HCT116 (cell line): ENCODE results near the gene DRAM1. TPM values are rescaled to one million over a fixed set of nuclear protein-coding genes. Genes with fewer than 3 reads are reported as not detected.

Experiments
- ATAC-seq: fragments of 200-7000 bp; cut with Tn5 transposase; 2 replicates; pipeline ENCODE4 v1.9.1; 2020; ENCODE audit warnings: mild to moderate bottlenecking, moderate library complexity
- BruUV-seq: library from RNA; stranded (reverse); fragments of 400-500 nt; replicated peaks from 2 replicates; lab custom pipeline; 2021; lab: Mats Ljungman, UMichigan
- CTCF ChIA-PET: fragments of 300-600 bp; sonication (Branson Sonifier 250); formaldehyde crosslinking; loops from one replicate; lab custom pipeline; 2021; ENCODE audit warnings: antibody characterized with exemption; lab: Charles Lee
- POLR2A ChIA-PET: fragments of 300-600, 350-600 bp; sonication (Branson Sonifier 250); formaldehyde crosslinking; loops from one replicate; lab custom pipeline; 2021; ENCODE audit warnings: antibody characterized with exemption; lab: Charles Lee
- RAD21 ChIA-PET, 2 experiments: fragments of 300-600 bp; sonication (Branson Sonifier 250); formaldehyde crosslinking; loops; one replicate each; lab custom pipeline; 2023; ENCODE audit warnings: low total read pairs in 2 of 2; ENCODE audit not compliant: uncharacterized antibody in 2 of 2, unreplicated experiment in 2 of 2, low non-redundant PET in 1 of 2; lab: Charles Lee
- DNase-seq: peaks from one replicate; pipeline ENCODE4 v3.0.0-alpha.2; 2010; ENCODE audit warnings: low read depth, low spot score
- H2AFZ ChIP-seq: fragments of 200-600 bp; shearing (Covaris generic), sonication (generic); 2 replicates; pipeline ENCODE4 v1.6.1; 2017; ENCODE audit warnings: low read depth, mixed run types, mixed read lengths, antibody characterized with exemption, low read length; ENCODE audit not compliant: poor library complexity, severe bottlenecking
- H3K27ac ChIP-seq: 2 replicates; pipeline ENCODE4 v1.5.1; 2012; ENCODE audit warnings: low read depth, low read length
- H3K27me3 ChIP-seq: fragments of 200-600 bp; sonication (generic); 2 replicates; pipeline ENCODE4 v1.6.1; 2016; ENCODE audit warnings: mixed run types, low read length, mixed read lengths; ENCODE audit not compliant: insufficient read depth
- H3K36me3 ChIP-seq, 2 experiments: fragments of 200-500 bp in 1 of 2; fragments of 200-600 bp in 1 of 2; sonication (Bioruptor generic) in 1 of 2; sonication (generic) in 1 of 2; 2 replicates each; pipeline versions ENCODE4 v1.5.1 to v1.6.1; 2014 to 2016; ENCODE audit warnings: low read length in 2 of 2, inconsistent platforms in 1 of 2, mixed read lengths in 1 of 2, mixed run types in 1 of 2; ENCODE audit not compliant: insufficient read depth in 2 of 2, control insufficient read depth in 1 of 2
- H3K4me1 ChIP-seq, 2 experiments: fragments of 200-600 bp in 1 of 2; sonication (generic) in 1 of 2; 2 replicates each; pipeline versions ENCODE4 v1.5.1 to v1.6.1; 2012 to 2017; ENCODE audit warnings: low read length in 2 of 2, inconsistent platforms in 1 of 2, mild to moderate bottlenecking in 1 of 2, mixed read lengths in 1 of 2, mixed run types in 1 of 2, moderate library complexity in 1 of 2; ENCODE audit not compliant: insufficient read depth in 2 of 2, control insufficient read depth in 1 of 2
- H3K4me2 ChIP-seq: fragments of 200-600 bp; sonication (generic); 2 replicates; pipeline ENCODE4 v1.6.1; 2017; ENCODE audit warnings: mixed run types, low read length, mixed read lengths
- H3K4me3 ChIP-seq, 2 experiments: fragments of 200-600 bp in 1 of 2; sonication (generic) in 1 of 2; replicated peaks in 1 of 2; 2 replicates each; pipeline ENCODE4 v1.5.1; 2011 to 2016; ENCODE audit warnings: low read length in 2 of 2, control low read depth in 1 of 2, low read depth in 1 of 2, mild to moderate bottlenecking in 1 of 2, mixed read lengths in 1 of 2, mixed run types in 1 of 2
- H3K79me2 ChIP-seq: fragments of 200-600 bp; sonication (generic); 2 replicates; pipeline ENCODE4 v1.6.1; 2017; ENCODE audit warnings: mild to moderate bottlenecking, mixed run types, low read length, moderate library complexity, mixed read lengths; ENCODE audit not compliant: insufficient read depth
- H3K9ac ChIP-seq: fragments of 200-600 bp; sonication (generic); 2 replicates; pipeline ENCODE4 v1.6.1; 2016; ENCODE audit warnings: low read length, mixed read lengths
- H3K9me2 ChIP-seq: fragments of 200-600 bp; sonication (generic), shearing (Covaris generic); 2 replicates; pipeline ENCODE4 v1.6.1; 2017; ENCODE audit warnings: mixed run types, mild to moderate bottlenecking, moderate library complexity; ENCODE audit not compliant: insufficient read depth
- H3K9me3 ChIP-seq, 2 experiments: fragments of 200-500 bp in 1 of 2; fragments of 200-600 bp in 1 of 2; sonication (Bioruptor generic) in 1 of 2; sonication (generic) in 1 of 2; 2 replicates each; pipeline ENCODE4 v1.6.1; 2014 to 2017; ENCODE audit warnings: low read length in 2 of 2, mixed read lengths in 2 of 2, inconsistent platforms in 1 of 2, low read depth in 1 of 2, mild to moderate bottlenecking in 1 of 2, mixed run types in 1 of 2, moderate library complexity in 1 of 2; ENCODE audit not compliant: control insufficient read depth in 1 of 2, insufficient read depth in 1 of 2
- H4K20me1 ChIP-seq: fragments of 200-600 bp; sonication (generic), shearing (Covaris generic); 2 replicates; pipeline ENCODE4 v1.6.1; 2017; ENCODE audit warnings: mixed run types, mild to moderate bottlenecking, moderate library complexity; ENCODE audit not compliant: insufficient read depth
- ATF3 ChIP-seq: IDR thresholded peaks from 2 replicates; pipeline ENCODE4 v1.6.1; 2012
- CEBPB ChIP-seq: IDR thresholded peaks from 2 replicates; pipeline ENCODE4 v1.6.1; 2012; ENCODE audit warnings: low read depth
- CTCF ChIP-seq, 3 experiments: fragments of 200-600 bp in 1 of 3; sonication (generic) in 1 of 3; IDR thresholded peaks in 2 of 3; conservative IDR thresholded peaks in 1 of 3; 2 replicates each; pipeline ENCODE4 v1.5.1; 2012 to 2017; ENCODE audit warnings: low read depth in 2 of 3, low read length in 2 of 3, antibody characterized with exemption in 1 of 3, borderline replicate concordance in 1 of 3, control low read depth in 1 of 3, mild to moderate bottlenecking in 1 of 3, mixed read lengths in 1 of 3, mixed run types in 1 of 3, moderate library complexity in 1 of 3; ENCODE audit not compliant: insufficient read depth in 1 of 3
- EGR1 ChIP-seq: IDR thresholded peaks from 2 replicates; pipeline ENCODE4 v1.6.1; 2012; ENCODE audit warnings: low read depth
- ELF1 ChIP-seq: IDR thresholded peaks from 2 replicates; pipeline ENCODE4 v1.6.1; 2012; ENCODE audit warnings: low read depth, borderline replicate concordance
- EZH2 ChIP-seq: fragments of 200-600 bp; sonication (generic); IDR thresholded peaks from 2 replicates; pipeline ENCODE4 v1.6.1; 2017; ENCODE audit warnings: antibody characterized with exemption, mixed run types
- FOSL1 ChIP-seq: IDR thresholded peaks from 2 replicates; pipeline ENCODE4 v1.6.1; 2012; ENCODE audit warnings: low read depth
- POLR2A ChIP-seq: IDR thresholded peaks from 2 replicates; pipeline ENCODE4 v1.7.0; 2011; ENCODE audit warnings: borderline replicate concordance; ENCODE audit not compliant: insufficient read depth, insufficient read length; ENCODE audit errors: extremely low read depth
- RAD21 ChIP-seq: IDR thresholded peaks from 2 replicates; pipeline ENCODE4 v1.6.1; 2012; ENCODE audit warnings: low read depth, mild to moderate bottlenecking
- REST ChIP-seq: IDR thresholded peaks from 2 replicates; pipeline ENCODE4 v1.6.1; 2012; ENCODE audit warnings: low read depth
- SIN3A ChIP-seq: IDR thresholded peaks from 2 replicates; pipeline ENCODE4 v1.6.1; 2012; ENCODE audit warnings: low read depth
- SP1 ChIP-seq: IDR thresholded peaks from 2 replicates; pipeline ENCODE4 v1.6.1; 2012; ENCODE audit warnings: low read depth
- SRF ChIP-seq: IDR thresholded peaks from 2 replicates; pipeline ENCODE4 v1.6.1; 2012; ENCODE audit warnings: low read depth
- TCF7L2 ChIP-seq: IDR thresholded peaks from 2 replicates; pipeline ENCODE4 v1.7.0; 2011; ENCODE audit warnings: borderline replicate concordance, inconsistent platforms; ENCODE audit not compliant: insufficient read depth, insufficient read length; ENCODE audit errors: extremely low read depth
- YY1 ChIP-seq: IDR thresholded peaks from 2 replicates; pipeline ENCODE4 v1.6.1; 2011; ENCODE audit warnings: low read length, low read depth, moderate library complexity, mild to moderate bottlenecking; ENCODE audit not compliant: insufficient replicate concordance; ENCODE audit errors: extremely low read depth
- ZBTB33 ChIP-seq: IDR thresholded peaks from 2 replicates; pipeline ENCODE4 v1.6.1; 2011; ENCODE audit warnings: mild to moderate bottlenecking, low read length, moderate library complexity; ENCODE audit not compliant: insufficient replicate concordance; ENCODE audit errors: extremely low read depth
- ZFX ChIP-seq: fragments of 450-650 bp; IDR thresholded peaks from 2 replicates; pipeline ENCODE4 v1.6.1; 2017
- intact Hi-C: fragments of 100-400 bp; cut with micrococcal nuclease; formaldehyde crosslinking; loops from 2 replicates; pipeline ENCODE4 v1.10.0; 2022
- total RNA-seq: library from RNA; stranded (reverse); gene quantifications from one replicate; pipeline ENCODE4 v1.2.1, GENCODE V29; 2021; ENCODE audit not compliant: unreplicated experiment

DRAM1 gene
- total RNA-seq, 1 experiment from 2014 or later, result 20.3 TPM

GRCh38 chr12:101885912-101886561, 8.7 kb downstream of the DRAM1 start:
- intact Hi-C loops, result no loop called here
- H3K9ac ChIP-seq, result no peak overlapping the region
- no peaks in the 10 kb centered on the region for H3K4me1 ChIP-seq
- TF ChIP-seq ATF3, result no peak
- no peak for TF ChIP-seq ZFX
- TF ChIP-seq SIN3A, result no peak
- no peak for TF ChIP-seq TCF7L2
- no peak for TF ChIP-seq POLR2A
- TF ChIP-seq CEBPB, result no peak
- no peak for TF ChIP-seq ELF1
- TF ChIP-seq YY1, result no peak
- no peak for TF ChIP-seq SRF
- TF ChIP-seq EGR1, result no peak
- no peak for TF ChIP-seq EZH2
- TF ChIP-seq CTCF (IDR thresholded peaks at IDR 0.05 in 2 of 3, conservative IDR thresholded peaks at IDR 0.05 in 1 of 3; ENCODE audit: borderline replicate concordance in 1 of 3, insufficient read depth in 1 of 3, low read depth in 2 of 3, low read length in 2 of 3), result no peak
- no peak for TF ChIP-seq RAD21
- no peak for TF ChIP-seq ZBTB33
- no peak for TF ChIP-seq FOSL1
- TF ChIP-seq SP1, result no peak
- no peak for TF ChIP-seq REST
- no peaks in the 10 kb centered on the region for H3K9me3 ChIP-seq
- no peak overlapping the region for H3K27ac ChIP-seq
- no peak overlapping the region for H3K4me2 ChIP-seq
- H3K79me2 ChIP-seq, result no peaks in the 10 kb centered on the region
- H4K20me1 ChIP-seq, result no peaks in the 10 kb centered on the region
- H2AFZ ChIP-seq, result no peak overlapping the region
- no peak for ATAC-seq
- H3K9me2 ChIP-seq, result no peaks in the 10 kb centered on the region
- no peak for DNase-seq
- BruUV-seq, result no TSS peak
- no peak overlapping the region for H3K4me3 ChIP-seq
- POLR2A ChIA-PET, result no interaction called here
- RAD21 ChIA-PET, result no interaction called here
- no peaks in the 10 kb centered on the region for H3K36me3 ChIP-seq
- H3K27me3 ChIP-seq, result no peaks in the 10 kb centered on the region
- CTCF ChIA-PET, result no interaction called here
